Inferior parietal cortex (tissue), 1 donor: Measurements from ENCODE around the gene TNIP1.

Source experiments
- DNase-seq: peaks from one replicate; pipeline ENCODE4 v3.0.0-alpha.2; 2016; ENCODE audit errors: extremely low spot score

TNIP1 gene

GRCh38 chr5:151040211-151040747 lies 40.6 kb downstream of the TNIP1 start:
- no peak for DNase-seq

GRCh38 chr5:151039665-151040064 lies 41.2 kb downstream of the TNIP1 start:
- DNase-seq, result no peak

GRCh38 chr5:151038801-151039238 lies 42.0 kb downstream of the TNIP1 start:
- no peak for DNase-seq

- DNase-seq, result no peak
Observed at GRCh38 chr5:151038412-151038745, 42.5 kb downstream of the TNIP1 start.

GRCh38 chr5:151037561-151038411 lies 43.0 kb downstream of the TNIP1 start:
- DNase-seq, result no peak

GRCh38 chr5:151036556-151036955 lies 44.3 kb downstream of the TNIP1 start:
- no peak for DNase-seq

GRCh38 chr5:151034422-151035379 lies 46.1 kb downstream of the TNIP1 start:
- DNase-seq, result no peak

GRCh38 chr5:151033217-151033934 lies 47.5 kb downstream of the TNIP1 start:
- no peak for DNase-seq

- DNase-seq, result no peak
Observed at GRCh38 chr5:151031554-151031953, 49.3 kb downstream of the TNIP1 start.

- DNase-seq, result no peak
Observed at GRCh38 chr5:151030379-151030778, 50.5 kb downstream of the TNIP1 start.

- no peak for DNase-seq
Observed at GRCh38 chr5:151030056-151030336, 50.8 kb downstream of the TNIP1 start.

GRCh38 chr5:151029179-151030055 lies 51.4 kb downstream of the TNIP1 start:
- no peak for DNase-seq

- DNase-seq, result no peak
Observed at GRCh38 chr5:151028717-151029116, 52.1 kb downstream of the TNIP1 start.

- no peak for DNase-seq
Observed at GRCh38 chr5:151027961-151028479, 52.8 kb downstream of the TNIP1 start.

- no peak for DNase-seq
Observed at GRCh38 chr5:151026679-151027078, 54.2 kb downstream of the TNIP1 start.

- no peak for DNase-seq
Observed at GRCh38 chr5:151026088-151026487, 54.7 kb downstream of the TNIP1 start.

- no peak for DNase-seq
Observed at GRCh38 chr5:151025250-151025606, 55.6 kb downstream of the TNIP1 start.

GRCh38 chr5:151024440-151025249 lies 56.2 kb downstream of the TNIP1 start:
- DNase-seq, result no peak

GRCh38 chr5:151023651-151024050 lies 57.2 kb downstream of the TNIP1 start:
- no peak for DNase-seq

GRCh38 chr5:151023047-151023615 lies 57.7 kb downstream of the TNIP1 start:
- DNase-seq, result no peak
